GM13976 (cell line): Measurements from ENCODE around the gene MEIS2.

Source experiments
- DNase-seq: peaks from one replicate; pipeline ENCODE4 v3.0.0; 2012; ENCODE audit warnings: low spot score
- in situ Hi-C: fragments of 300-500 bp; cut with MboI; formaldehyde crosslinking; loops from one replicate; pipeline ENCODE4 v1.12.0; 2022; ENCODE audit warnings: low sequenced_read_pairs, mixed read lengths, inconsistent platforms; ENCODE audit not compliant: unreplicated experiment
- TF ChIP-seq, protein P1 (sequence below): IDR thresholded peaks from 2 replicates; pipeline ENCODE4 v1.5.1; 2012; ENCODE audit warnings: borderline replicate concordance, mild to moderate bottlenecking; ENCODE audit not compliant: insufficient read depth; ENCODE audit errors: extremely low read depth, missing control alignments, control extremely low read depth

MEIS2 gene

DNA sequence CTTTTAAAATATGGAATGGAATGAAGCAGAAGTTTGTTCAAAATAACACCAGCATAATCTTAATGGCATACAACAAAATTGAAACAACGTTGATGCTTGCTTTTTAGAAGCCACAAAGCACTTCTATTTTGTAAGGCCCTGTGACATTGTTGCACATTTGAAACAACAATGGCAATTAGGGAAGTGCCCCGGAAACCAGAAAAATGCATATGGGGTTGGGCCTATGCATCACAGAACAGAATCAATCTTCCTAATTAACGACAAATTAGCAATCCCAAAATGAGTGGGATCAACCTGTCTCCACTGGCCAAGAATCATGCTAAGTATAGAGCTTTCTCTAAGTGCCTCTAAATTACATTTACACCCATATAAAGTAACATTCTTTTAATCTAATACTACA lies 168.9 kb downstream of the MEIS2 start:
- in situ Hi-C loops = no loop called here
- DNase-seq = no peak
- TF ChIP-seq, protein P1, sequence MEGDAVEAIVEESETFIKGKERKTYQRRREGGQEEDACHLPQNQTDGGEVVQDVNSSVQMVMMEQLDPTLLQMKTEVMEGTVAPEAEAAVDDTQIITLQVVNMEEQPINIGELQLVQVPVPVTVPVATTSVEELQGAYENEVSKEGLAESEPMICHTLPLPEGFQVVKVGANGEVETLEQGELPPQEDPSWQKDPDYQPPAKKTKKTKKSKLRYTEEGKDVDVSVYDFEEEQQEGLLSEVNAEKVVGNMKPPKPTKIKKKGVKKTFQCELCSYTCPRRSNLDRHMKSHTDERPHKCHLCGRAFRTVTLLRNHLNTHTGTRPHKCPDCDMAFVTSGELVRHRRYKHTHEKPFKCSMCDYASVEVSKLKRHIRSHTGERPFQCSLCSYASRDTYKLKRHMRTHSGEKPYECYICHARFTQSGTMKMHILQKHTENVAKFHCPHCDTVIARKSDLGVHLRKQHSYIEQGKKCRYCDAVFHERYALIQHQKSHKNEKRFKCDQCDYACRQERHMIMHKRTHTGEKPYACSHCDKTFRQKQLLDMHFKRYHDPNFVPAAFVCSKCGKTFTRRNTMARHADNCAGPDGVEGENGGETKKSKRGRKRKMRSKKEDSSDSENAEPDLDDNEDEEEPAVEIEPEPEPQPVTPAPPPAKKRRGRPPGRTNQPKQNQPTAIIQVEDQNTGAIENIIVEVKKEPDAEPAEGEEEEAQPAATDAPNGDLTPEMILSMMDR = no peak

DNA sequence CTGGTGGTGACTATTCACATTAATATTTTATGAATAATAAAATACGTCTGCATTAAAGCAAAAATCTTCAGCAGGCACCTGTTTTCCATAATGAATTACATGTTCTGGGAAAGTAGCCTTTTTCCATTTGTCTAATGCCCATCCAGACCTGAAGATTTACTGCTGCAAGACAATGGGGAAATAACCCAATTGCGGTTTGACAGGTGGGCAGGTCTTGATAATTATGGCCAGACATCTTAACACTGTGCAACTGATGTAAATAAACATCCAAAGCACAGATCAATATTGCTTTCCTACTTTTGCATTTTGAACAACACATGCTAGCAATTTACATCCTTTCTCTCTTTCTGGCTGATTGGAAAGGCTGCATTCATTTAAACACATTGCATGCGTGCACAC lies 173.9 kb downstream of the MEIS2 start:
- in situ Hi-C loops = no loop called here
- DNase-seq = no peak
- TF ChIP-seq, protein P1 = no peak

DNA sequence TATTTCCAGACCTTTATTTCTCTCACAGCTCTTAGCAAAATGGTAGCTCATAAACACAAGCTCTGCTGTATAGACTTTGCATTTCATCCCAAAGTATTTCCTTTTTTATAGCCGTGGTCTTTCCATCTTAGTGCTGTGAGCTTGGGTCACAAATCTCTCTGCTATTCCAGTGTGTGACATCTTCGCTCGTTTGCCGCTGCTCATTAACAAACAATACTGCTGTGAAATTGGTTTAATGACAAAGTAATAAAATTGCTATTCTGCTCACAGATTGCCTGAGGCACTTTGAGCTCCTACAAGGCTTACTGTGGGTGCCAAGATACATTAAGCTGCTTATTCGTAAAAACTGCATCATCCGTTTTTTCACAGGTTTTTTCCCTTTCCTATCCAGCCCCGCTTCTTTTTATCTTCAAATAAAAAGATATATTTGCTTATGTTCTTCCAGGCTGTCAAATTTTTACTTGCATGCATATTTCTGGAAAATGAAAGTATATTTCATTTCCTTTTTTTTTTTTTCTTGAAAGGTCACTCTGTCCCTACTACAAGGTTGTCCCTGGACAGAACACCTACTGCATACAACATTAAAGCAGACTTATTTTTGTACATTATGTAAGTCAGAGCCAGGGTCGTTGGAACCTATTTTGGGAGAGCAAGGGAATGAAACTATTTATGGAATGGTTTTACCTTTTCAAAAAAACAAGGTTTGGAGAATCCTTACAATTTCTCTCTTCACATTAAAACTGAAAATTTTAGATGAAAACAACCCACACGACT lies 174.5 kb downstream of the MEIS2 start:
- no peak for DNase-seq
- in situ Hi-C loops = no loop called here
- TF ChIP-seq, protein P1 = no peak

DNA sequence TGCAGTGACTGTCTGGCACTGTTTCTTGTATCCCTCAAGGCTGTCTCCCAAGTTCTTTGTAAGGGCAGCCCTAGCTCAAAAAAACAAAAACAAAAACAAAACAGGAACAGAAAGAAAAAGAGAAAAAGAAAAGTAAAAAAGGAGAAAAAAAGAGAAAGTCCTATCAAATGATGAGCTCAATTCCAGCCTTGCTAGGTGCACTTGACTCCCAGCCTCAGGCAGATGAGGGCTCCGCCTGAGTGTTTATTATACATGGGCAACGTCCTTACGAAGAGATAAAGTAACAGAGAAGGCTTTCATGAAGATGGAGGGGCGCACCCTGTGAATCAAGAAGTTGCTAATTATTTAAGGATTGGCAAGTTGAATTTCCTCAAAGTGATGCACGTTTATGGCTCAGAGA lies 175.3 kb downstream of the MEIS2 start:
- TF ChIP-seq, protein P1 = no peak
- in situ Hi-C loops = no loop called here
- DNase-seq = no peak

DNA sequence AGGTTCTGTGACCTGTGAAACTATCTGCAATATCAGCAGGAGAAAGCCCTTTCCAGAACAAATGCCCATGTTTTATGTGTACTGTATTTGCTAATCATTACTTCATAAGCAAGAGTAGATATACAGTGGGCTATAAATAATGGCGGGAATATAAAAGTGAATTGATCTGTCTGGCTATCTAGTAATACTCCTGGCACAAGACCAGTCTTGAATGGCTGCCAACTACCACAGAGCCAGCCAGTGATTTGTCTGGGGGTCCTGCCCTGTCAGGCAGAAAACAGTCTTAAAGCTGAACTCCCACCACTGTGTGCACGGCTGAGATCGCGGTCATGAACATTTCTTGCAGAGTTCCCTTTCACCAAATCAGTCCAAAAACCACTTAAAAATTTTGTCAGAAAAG lies 176.3 kb downstream of the MEIS2 start:
- TF ChIP-seq, protein P1 = no peak
- DNase-seq = no peak
- in situ Hi-C loops = no loop called here

DNA sequence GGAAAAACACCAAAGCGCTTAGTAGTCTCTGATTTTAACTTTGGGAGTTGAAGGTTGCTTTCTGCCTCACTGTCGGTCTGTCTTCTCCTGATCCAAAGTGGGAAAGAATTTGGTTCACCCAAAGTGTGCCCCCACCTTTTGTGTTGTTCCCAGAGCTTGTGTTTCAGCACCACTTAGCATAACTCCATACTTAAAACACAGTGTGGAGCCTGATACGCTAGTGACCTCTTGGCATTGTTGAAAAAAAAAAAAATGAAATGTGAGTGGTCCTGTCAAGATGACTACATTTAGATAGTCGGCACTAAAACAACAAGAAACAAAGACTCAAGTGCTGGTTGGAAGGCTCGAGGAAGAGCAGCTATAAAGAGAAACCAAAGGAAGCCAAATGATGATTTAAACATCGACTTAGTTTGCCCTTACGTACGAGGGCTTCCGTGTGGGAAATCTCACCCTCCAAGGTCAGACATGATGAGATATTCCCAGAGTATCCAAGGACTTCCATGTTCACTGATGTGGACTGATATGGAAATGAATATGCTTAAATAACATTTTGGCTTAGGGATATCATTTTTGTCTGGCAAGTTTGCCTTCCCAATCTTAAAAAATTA lies 178.8 kb downstream of the MEIS2 start:
- in situ Hi-C loops = no loop called here
- TF ChIP-seq, protein P1 = no peak
- DNase-seq = no peak
